ENCODE results near the gene OXCT2. TPM values are rescaled to one million over a fixed set of nuclear protein-coding genes. Genes with fewer than 3 reads are reported as not detected.
"Not testable (repeated sequence)": the region's sequence is repeated elsewhere in the genome, so short reads cannot be mapped to it uniquely, and the experiment has no call there.

The OXCT2 gene
- 1 to 10 TPM in 2 of 9 donors, under 1 TPM in 6, not detected in 1; 0.06 to 2.1 (median 0.38) TPM for total RNA-seq
- 1 to 10 TPM in 1 of 3 donors, under 1 TPM in 2; 0.42 to 2.4 (median 0.71) TPM for polyA plus RNA-seq
- long read RNA-seq, donor 1, partial matches to known transcripts, result 0 of 2 reads
- long read RNA-seq, donor 1, other reads (novel, unspliced or antisense), result 0 of 2 reads
- long read RNA-seq, donor 2, result 0 reads
- long read RNA-seq, donor 3, result 0 reads
- long read RNA-seq, donor 4, result 0 reads
- long read RNA-seq, donor 5, result 0 reads
- long read RNA-seq, donor 6, result 0 reads
- long read RNA-seq, donor 7, partial matches to known transcripts, result 0 of 1 reads
- long read RNA-seq, donor 7, other reads (novel, unspliced or antisense), result 0 of 1 reads
- long read RNA-seq, donor 8, result 0 reads
- long read RNA-seq, donor 9, result 0 reads
- long read RNA-seq, donor 10, result 0 reads

DNA sequence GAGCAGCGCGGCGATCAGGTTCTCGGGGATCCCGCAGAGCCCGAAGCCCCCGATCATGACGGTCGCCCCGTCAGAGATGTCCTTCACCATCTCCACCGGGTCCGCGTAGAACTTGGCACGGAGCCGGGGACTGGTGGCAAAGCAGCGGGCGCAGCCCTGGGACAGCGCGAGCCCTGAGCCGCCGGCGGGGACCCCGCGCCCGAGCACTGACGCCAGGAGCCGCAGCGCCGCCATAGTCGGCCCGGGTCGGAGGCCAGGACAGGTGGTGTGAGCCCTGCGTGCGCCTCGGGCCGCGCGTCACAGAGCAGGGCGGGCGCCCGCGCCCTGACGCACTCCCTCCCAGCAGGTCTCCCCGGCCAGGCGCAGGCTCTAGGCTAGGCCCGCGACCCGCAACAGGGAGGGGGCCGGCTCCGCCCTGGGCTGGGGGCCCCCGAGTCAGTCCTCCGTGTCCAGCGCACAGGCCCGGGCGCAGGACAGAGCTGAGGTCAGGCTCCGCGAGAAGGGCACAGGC is at the start of gene OXCT2:
Gene OXCT2 (minus strand): TSS at position 327 of the 511 bp plus-strand sequence. CDS start 93 bp downstream, at position 234.
- H3K4me3 ChIP-seq; H3K27me3 ChIP-seq; H3K4me1 ChIP-seq (replicated peaks in 1 of 2); intact Hi-C loops (cut with DNase I); DNase-seq; H3K27ac ChIP-seq; H3K9me3 ChIP-seq (replicated peaks in 1 of 3); H3K36me3 ChIP-seq (replicated peaks in 1 of 2): not testable (repeated sequence)
- 4 to 5% methylated on average over 17 to 24 of the region's 57 CpGs; no CpG with 5 or more reads in 2 of the 4 donors for WGBS, 4 donors

DNA sequence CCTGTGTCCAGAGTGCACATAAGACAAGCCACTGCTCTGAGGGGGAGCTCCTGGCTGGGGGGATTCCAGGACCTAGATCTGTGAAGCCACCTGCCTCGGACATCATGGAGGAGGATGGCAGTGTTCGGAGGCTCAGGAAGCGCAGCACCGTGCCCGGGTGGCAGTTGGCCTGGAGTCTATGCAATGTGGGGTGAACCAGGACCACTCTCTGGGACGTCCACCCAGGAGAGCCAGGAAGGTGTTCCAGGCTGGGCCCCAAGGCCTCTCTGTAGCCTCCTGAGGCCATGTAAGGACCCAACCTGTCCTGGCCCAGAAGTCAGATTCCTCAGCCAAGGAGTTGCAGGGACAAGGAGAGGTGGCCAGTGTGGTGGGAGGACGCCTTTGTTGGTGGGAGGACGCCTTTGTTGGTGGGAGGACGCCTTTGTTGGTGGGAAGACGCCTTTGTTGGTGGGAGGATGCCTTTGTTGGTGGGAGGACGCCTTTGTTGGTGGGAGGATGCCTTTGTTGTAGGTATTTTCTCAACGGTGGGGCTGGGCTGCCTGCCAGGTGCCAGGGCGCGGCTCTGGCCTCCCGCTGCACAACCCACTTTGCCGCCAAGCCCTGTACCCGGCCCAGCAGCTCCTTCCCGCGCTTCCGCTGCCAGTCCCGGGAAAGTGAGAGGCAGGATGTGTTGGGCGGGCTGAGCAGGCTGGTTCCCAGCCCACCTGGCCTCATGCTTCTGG is 48.1 kb upstream of the OXCT2 start:
- Histone ChIP-seq H3K27ac (no peak overlapping the region), H3K4me3 (no peak overlapping the region), H3K4me1 (replicated peaks in 1 of 2) (no peaks in the 10 kb centered on the region), H3K27me3 (no peaks in the 10 kb centered on the region), H3K36me3 (replicated peaks in 1 of 2) (no peaks in the 10 kb centered on the region), H3K9me3 (replicated peaks in 1 of 3) (no peaks in the 10 kb centered on the region)
- WGBS, 4 donors, result 84 to 89% (median 88%) methylated on average over 13 to 22 of the region's 22 CpGs
- intact Hi-C loops (cut with DNase I), result loop anchor here (5.0 kb wide), 2 partner anchors 83 to 153 kb away; partner anchors contain the start of gene MYCL (in 2 of the 2)
- DNase-seq, result no peak
- TF ChIP-seq, protein P1, sequence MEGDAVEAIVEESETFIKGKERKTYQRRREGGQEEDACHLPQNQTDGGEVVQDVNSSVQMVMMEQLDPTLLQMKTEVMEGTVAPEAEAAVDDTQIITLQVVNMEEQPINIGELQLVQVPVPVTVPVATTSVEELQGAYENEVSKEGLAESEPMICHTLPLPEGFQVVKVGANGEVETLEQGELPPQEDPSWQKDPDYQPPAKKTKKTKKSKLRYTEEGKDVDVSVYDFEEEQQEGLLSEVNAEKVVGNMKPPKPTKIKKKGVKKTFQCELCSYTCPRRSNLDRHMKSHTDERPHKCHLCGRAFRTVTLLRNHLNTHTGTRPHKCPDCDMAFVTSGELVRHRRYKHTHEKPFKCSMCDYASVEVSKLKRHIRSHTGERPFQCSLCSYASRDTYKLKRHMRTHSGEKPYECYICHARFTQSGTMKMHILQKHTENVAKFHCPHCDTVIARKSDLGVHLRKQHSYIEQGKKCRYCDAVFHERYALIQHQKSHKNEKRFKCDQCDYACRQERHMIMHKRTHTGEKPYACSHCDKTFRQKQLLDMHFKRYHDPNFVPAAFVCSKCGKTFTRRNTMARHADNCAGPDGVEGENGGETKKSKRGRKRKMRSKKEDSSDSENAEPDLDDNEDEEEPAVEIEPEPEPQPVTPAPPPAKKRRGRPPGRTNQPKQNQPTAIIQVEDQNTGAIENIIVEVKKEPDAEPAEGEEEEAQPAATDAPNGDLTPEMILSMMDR (IDR thresholded peaks at IDR 0.05), result no peak
- no peak for TF ChIP-seq POLR2A (IDR thresholded peaks at IDR 0.05)

DNA sequence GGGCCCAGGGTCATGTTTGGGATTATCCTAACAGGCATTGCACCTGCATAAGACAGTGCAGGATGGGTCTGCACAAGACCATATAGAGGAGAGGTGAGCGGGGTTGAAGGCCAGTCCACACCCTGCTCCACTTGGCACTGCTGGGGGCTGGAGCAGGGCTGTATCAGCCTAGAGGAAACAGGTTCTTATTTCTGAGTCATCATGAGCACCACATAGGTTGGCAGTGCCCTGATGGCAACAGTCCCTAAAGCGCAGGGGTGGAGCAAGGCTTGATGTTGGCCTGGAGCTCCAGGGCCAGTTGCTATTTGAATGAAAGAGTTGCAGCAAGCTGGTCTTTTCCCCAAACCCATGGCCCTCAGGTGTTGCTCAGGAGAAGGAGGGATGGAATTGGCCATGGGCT is 47.3 kb upstream of the OXCT2 start:
- Histone ChIP-seq H3K36me3 (replicated peaks in 1 of 2) (no peaks in the 10 kb centered on the region), H3K27ac (no peak overlapping the region), H3K4me1 (replicated peaks in 1 of 2) (no peaks in the 10 kb centered on the region), H3K27me3 (no peaks in the 10 kb centered on the region), H3K9me3 (replicated peaks in 1 of 3) (no peaks in the 10 kb centered on the region), H3K4me3 (no peak overlapping the region)
- TF ChIP-seq, protein P1 (IDR thresholded peaks at IDR 0.05), result no peak
- no peak for TF ChIP-seq POLR2A (IDR thresholded peaks at IDR 0.05)
- 95 to 100% (median 98%) methylated on average over 1 to 2 of the region's 2 CpGs for WGBS, 4 donors
- intact Hi-C loops (cut with DNase I), result loop anchor here (5.0 kb wide), 2 partner anchors 84 to 154 kb away; partner anchors contain the start of gene MYCL (in 2 of the 2)
- DNase-seq, result no peak

DNA sequence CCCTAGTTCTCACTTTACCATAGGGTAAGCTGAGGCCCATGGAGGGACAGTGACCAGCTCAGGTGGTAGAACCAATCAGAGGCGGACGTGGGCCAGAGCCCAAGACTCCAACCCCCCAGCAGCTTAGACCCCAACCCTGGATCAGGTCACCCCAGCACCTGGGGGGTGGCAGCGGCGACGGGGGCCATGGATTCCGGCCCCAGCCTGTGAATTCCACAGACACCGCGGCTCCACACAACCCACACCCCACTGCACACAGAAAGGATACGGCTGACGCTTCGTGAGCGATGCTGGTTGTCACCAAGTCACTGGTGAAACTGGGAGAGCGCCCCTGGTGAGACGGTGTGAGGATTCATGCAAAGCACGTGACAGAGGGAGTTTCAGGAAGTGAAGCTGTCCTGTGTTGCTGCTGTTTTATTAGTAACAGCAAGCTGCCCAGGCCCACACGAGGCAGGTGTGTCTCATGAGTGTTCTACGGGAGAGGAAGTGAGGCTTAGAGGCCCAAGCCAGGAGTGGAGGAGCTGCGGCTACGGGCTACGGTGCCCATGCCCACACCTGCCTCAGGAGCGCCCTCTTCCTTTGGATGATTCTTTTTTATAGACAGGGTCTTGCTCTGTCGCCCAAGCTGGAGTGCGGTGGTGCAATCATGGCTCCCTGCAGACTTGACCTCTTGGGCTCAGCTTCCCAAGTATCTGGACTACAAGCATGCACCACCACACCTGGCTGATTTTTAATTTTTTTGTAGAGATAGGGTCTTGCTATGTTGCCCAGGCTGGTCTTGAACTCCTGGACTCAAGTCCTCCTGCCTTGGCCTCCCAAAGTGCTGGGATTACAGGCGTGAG is 46.2 kb upstream of the OXCT2 start:
- not testable (repeated sequence) for H3K27ac ChIP-seq; H3K27me3 ChIP-seq; H3K4me3 ChIP-seq; H3K9me3 ChIP-seq (replicated peaks in 1 of 3); H3K4me1 ChIP-seq (replicated peaks in 1 of 2); H3K36me3 ChIP-seq (replicated peaks in 1 of 2)
- intact Hi-C loops (cut with DNase I), result loop anchor here (5.0 kb wide), 2 partner anchors 85 to 155 kb away; partner anchors contain the start of gene MYCL (in 2 of the 2)
- WGBS, 4 donors, result 48 to 59% (median 57%) methylated on average over 10 to 18 of the region's 24 CpGs
- peak in 5 of 7 donors; percentile 16 to 59 (median 31) for DNase-seq
